Type B pancreatic cell (in vitro differentiated cells): ENCODE measurements around the gene MFF. TPM values are rescaled to one million over a fixed set of nuclear protein-coding genes. Genes with fewer than 3 reads are reported as not detected.

Experiments used
- DNase-seq: peaks from one replicate; pipeline ENCODE4 v3.0.0; 2021; ENCODE audit warnings: mixed read lengths; ENCODE audit not compliant: unreplicated experiment; ENCODE audit errors: extremely low spot score
- H3K27ac Mint-ChIP-seq: 2 replicates; pipeline ENCODE4 v1.8.0; 2021; ENCODE audit warnings: mild to moderate bottlenecking, mixed read lengths
- H3K27me3 Mint-ChIP-seq: 2 replicates; pipeline ENCODE4 v1.8.0; 2021; ENCODE audit warnings: mixed read lengths
- H3K36me3 Mint-ChIP-seq: 2 replicates; pipeline ENCODE4 v1.8.0; 2021; ENCODE audit warnings: mixed read lengths
- H3K4me1 Mint-ChIP-seq: one replicate; pipeline ENCODE4 v1.8.0; 2021; ENCODE audit warnings: mixed read lengths; ENCODE audit not compliant: unreplicated experiment
- H3K4me3 Mint-ChIP-seq: 2 replicates; pipeline ENCODE4 v1.8.0; 2021; ENCODE audit warnings: mild to moderate bottlenecking, mixed read lengths
- H3K9me3 Mint-ChIP-seq: 2 replicates; pipeline ENCODE4 v1.8.0; 2021; ENCODE audit warnings: mixed read lengths
- CTCF ChIP-seq: fragments of 200-600 bp; sonication (generic); conservative IDR thresholded peaks from 2 replicates; pipeline ENCODE4 v1.5.0; 2021; ENCODE audit warnings: antibody characterized with exemption, mild to moderate bottlenecking
- total RNA-seq: library from RNA; stranded (reverse); gene quantifications from 2 replicates; pipeline ENCODE4 v1.2.1, GENCODE V29; 2021; ENCODE audit warnings: low replicate concordance

MFF gene
- total RNA-seq, 1 donor from 2014 or later: 71.3 TPM

GRCh38 chr2:227293531-227293930 lies 31.5 kb upstream of the MFF start:
- H3K36me3 Mint-ChIP-seq: no peaks in the 10 kb centered on the region
- H3K4me3 Mint-ChIP-seq: no peak overlapping the region
- H3K27ac Mint-ChIP-seq: no peak overlapping the region
- H3K9me3 Mint-ChIP-seq: no peaks in the 10 kb centered on the region
- TF ChIP-seq CTCF: no peak
- no peaks in the 10 kb centered on the region for H3K27me3 Mint-ChIP-seq
- no peaks in the 10 kb centered on the region for H3K4me1 Mint-ChIP-seq
- DNase-seq: no peak

- no peak overlapping the region for H3K4me3 Mint-ChIP-seq
- no peaks in the 10 kb centered on the region for H3K9me3 Mint-ChIP-seq
- H3K36me3 Mint-ChIP-seq: peaks cover 6% of the 10 kb centered on the region
- no peak for TF ChIP-seq CTCF
- DNase-seq: no peak
- H3K27me3 Mint-ChIP-seq: no peaks in the 10 kb centered on the region
- H3K4me1 Mint-ChIP-seq: no peaks in the 10 kb centered on the region
- H3K27ac Mint-ChIP-seq: no peak overlapping the region
These were observed 29.2 kb upstream of the MFF start for GRCh38 chr2:227295806-227296205.

GRCh38 chr2:227296671-227297405 lies 28.2 kb upstream of the MFF start:
- TF ChIP-seq CTCF: no peak
- Mint-ChIP-seq H3K4me3 (no peak overlapping the region), H3K36me3 (peaks cover 9% of the 10 kb centered on the region), H3K4me1 (no peaks in the 10 kb centered on the region), H3K27ac (no peak overlapping the region), H3K27me3 (no peaks in the 10 kb centered on the region), H3K9me3 (no peaks in the 10 kb centered on the region)
- no peak for DNase-seq

GRCh38 chr2:227301523-227301922 lies 23.5 kb upstream of the MFF start:
- H3K4me1 Mint-ChIP-seq: no peaks in the 10 kb centered on the region
- no peak overlapping the region for H3K4me3 Mint-ChIP-seq
- DNase-seq: no peak

GRCh38 chr2:227308784-227309183 lies 16.3 kb upstream of the MFF start:
- Mint-ChIP-seq H3K36me3 (no peaks in the 10 kb centered on the region), H3K4me1 (no peaks in the 10 kb centered on the region), H3K9me3 (no peaks in the 10 kb centered on the region), H3K4me3 (no peak overlapping the region), H3K27me3 (no peaks in the 10 kb centered on the region), H3K27ac (no peak overlapping the region)
- TF ChIP-seq CTCF: no peak
- DNase-seq: no peak

More at GRCh38 chr2:227301523-227301922, 23.5 kb upstream of the MFF start:
- H3K27me3 Mint-ChIP-seq: no peaks in the 10 kb centered on the region
- no peaks in the 10 kb centered on the region for H3K9me3 Mint-ChIP-seq
- peaks cover 9% of the 10 kb centered on the region for H3K36me3 Mint-ChIP-seq
- no peak for TF ChIP-seq CTCF
- no peak overlapping the region for H3K27ac Mint-ChIP-seq

GRCh38 chr2:227310756-227311110 lies 14.3 kb upstream of the MFF start:
- TF ChIP-seq CTCF: no peak
- no peak for DNase-seq
- no peak overlapping the region for H3K4me3 Mint-ChIP-seq

More at GRCh38 chr2:227310756-227311110, 14.3 kb upstream of the MFF start:
- Mint-ChIP-seq H3K4me1 (no peaks in the 10 kb centered on the region), H3K9me3 (no peaks in the 10 kb centered on the region), H3K36me3 (no peaks in the 10 kb centered on the region), H3K27me3 (no peaks in the 10 kb centered on the region), H3K27ac (no peak overlapping the region)
